CD4-positive, alpha-beta T cell treated with Interferon alpha-2 for 1 hour (primary cell): ENCODE results near the gene PRR29.
"Not testable (repeated sequence)": the region's sequence is repeated elsewhere in the genome, so short reads cannot be mapped to it uniquely, and the experiment has no call there.

Experiments
- DNase-seq, 2 donors: peaks; one replicate each; pipeline ENCODE4 v3.0.0-alpha.2; 2020 to 2022

The PRR29 gene

DNA sequence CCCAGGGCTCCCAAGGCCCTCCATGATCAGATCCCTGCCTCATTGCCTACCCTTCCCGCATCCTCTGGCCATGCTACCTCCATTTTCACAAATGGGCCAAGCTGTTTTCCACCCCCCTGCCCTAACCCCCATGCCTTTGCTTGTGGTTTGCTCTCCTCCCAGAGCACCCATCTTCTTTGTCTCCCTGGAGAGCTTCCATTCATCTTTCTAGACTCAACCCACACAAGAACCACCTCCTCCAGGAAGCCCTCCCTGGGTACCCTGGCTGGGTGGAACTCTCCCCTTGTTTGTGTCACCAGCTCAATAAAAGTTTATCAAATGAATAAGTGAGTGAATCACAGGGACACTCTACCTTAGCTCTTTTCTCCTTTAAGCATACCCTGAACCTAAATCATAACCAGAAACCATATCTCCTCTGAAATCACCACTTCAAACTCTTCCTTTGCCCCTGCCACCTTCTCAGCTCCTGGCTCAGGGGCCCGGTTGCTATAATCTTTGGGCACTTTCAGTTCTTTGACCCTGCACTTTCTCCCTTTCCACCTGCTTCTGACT is 22.5 kb upstream of the PRR29 start:
- DNase-seq = no peak

DNA sequence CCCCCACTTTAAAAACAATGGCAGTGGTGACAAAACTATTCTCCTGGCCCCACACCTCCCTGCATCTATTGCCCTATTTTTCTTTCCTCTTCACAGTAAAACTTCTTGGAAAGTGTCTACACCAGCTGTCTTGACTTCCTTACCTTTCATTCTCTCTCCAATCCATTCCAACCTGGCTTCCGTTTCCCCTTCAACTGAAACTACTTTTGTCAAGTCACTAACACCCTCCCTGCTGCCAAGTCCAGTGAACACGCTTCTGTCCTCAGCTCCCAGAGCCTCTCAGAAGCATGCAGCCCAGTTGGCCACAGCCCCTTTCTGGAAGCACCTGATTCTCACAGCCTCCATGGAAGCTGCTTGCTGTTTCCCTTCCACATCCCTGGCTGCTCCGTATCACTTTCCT is 21.4 kb upstream of the PRR29 start:
- no peak for DNase-seq

DNA sequence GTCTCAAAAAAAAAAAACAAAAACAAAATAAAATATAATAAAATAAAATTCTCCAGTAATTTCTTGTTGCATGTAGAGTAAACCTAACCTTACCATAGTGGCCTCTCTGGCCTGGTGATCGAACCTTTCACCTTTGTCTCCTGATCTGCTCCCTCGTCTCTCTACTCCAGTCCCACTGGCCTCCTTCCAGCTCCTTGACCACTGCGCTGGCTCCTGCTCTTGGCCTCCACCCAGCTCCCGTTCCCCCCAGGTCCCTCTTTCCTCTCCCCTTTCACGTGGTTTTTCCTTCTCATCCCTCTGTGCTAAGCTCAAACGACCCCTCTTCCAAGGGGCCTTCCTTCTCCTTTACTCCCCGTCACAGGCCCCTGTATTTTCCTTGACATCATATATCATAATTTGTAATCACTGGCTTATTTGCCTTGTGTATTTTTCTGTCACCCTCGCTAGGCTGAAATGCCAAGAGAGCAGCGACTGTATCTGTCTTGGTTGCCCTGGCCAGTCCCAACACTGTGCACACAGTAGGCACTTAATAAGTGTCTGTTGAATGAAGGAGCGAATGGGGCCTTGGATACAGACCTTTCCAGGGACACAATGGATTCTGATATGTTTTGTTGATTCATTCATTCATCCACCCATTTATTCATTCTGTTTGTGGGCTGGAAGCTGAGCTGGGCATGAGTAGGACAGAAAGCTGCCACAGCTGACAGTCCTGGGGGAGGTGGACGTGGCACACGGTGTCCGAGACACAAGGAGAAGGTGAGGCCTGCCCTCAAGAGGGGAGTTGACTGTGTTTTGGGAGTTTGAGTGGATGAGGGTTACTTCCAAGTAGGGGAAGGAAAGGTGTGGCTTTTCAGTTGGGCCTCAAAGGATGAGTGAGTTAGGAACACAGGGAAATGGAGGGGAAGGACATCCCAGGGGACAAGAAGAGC is 19.6 kb upstream of the PRR29 start:
- no peak for DNase-seq

DNA sequence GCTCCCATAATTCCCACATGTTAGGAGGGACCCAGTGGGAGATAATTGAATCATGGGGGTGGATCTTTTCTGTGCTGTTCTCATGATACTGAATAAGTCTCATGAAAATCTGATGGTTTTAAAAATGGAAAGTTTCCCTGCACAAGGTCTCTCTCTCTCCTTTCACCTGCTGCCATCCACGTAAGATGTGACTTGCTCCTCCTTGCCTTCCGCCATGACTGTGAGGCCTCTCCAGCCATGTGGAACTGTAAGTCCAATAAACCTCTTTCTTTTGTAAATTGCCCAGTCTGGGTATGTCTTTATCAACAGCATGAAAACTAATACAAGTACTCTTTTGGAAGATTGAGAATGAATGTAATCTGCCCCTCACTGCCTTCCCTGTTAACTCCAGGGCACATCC is 15.5 kb upstream of the PRR29 start:
- DNase-seq = not testable (repeated sequence)

DNA sequence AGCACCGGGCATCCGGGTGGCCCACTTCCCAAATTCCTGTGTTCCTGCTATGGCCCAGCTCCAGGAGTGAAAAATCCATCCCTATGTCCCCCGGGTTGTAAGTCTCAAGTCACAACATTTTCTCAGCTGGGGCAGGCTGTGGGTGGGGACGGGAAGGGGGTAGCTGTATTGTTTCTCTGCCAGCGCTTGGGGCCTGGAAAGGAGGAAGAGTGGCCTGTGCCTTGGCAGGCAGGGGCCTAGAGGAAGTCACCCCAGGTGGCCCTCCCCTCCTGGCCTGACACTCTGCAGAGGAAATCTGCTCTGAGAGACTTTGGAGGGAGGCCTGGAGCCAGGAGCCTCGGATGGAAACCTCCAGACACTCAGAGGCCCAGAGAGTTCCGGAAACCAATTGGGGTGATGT is 14.8 kb upstream of the PRR29 start:
- DNase-seq = no peak

DNA sequence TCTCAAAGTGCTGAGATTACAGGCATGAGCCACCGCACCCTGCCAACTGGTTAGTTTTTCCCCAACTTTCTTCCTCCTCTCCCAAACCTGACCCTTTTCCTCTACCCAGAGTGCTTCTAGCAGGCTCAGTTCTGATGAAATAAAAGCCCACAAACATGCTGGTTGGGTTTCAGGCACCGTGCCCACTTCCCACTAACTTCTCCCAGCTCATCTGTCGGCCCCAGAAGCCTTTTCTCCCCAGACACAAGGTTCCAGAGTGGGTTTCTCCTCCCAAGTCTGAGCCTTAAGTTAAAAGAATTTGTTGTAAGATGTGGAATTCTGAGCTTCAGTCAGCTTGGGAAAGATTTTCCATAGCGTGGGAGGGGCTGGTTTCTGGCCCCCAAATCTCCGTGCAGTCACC is 13.9 kb upstream of the PRR29 start:
- no peak for DNase-seq

DNA sequence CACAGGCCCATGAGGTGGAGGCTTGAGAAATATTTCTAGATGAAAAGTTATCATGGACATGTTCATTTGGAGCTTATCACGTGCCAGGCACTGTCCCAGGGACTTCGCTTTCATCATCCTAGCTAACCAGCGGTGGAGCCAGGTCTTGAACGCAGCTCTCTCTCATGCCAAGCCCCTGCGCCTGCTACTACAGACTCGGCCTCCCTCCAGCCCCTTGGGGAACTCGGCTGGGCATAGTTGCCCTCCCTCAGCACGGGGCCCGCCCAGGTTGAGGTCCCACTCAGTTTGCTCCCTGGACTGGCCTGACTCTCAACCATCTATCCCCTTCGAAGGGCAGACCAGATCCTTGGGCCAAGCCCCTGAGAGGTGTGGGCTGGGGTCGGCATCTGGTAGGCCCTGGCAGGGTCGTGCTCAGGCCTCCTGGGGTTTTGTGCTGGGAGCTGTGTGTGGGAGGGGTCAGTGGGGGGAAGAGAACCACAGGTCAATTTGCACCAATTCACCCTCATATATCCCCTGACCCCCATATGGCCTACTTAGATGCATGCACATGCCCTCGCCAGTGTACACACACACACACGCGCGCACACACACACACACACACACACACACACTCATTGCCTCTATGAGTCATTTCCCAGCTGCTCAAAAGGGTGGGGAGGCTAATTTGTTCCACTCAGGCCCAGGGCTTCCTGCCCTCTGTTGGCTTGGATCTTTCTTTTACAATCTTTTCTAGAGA is 13.3 kb upstream of the PRR29 start:
- peak; percentile 67 to 81 for DNase-seq

DNA sequence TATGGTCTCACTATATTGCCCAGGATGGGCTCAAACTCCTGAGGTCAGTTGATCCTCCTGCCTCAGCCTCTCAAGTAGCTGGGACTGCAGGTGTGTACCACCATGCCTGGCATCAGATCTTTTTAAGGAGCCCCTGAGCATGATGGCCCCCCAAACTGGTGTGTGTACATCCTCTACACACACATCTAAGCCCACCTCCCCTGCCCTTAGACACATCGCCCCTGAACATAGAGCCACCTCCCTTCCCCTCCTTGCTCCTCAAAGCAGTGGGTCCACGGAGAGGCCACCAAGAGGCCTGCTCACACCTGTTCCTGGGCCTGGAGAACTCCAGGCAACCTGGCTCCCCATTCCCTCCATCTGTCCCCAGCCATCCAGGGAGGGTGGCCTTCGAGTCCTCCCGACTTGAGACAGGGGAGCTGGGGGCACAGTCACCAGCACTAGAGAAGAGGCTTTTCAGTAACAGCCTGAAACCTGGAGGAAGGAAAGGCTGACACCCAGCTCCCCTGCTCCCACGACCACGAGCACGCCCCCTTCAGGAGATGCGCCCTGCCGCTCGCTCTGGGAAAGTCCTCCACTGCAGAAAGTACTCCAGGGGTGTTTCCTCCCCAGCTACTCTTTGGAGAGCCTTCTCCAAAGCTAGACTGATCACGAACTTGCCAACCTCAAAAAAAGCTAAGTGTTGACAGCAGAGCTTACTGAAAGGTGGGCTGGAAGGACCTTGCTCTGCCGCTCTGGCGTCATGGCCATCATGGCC is 12.6 kb upstream of the PRR29 start:
- no peak for DNase-seq

DNA sequence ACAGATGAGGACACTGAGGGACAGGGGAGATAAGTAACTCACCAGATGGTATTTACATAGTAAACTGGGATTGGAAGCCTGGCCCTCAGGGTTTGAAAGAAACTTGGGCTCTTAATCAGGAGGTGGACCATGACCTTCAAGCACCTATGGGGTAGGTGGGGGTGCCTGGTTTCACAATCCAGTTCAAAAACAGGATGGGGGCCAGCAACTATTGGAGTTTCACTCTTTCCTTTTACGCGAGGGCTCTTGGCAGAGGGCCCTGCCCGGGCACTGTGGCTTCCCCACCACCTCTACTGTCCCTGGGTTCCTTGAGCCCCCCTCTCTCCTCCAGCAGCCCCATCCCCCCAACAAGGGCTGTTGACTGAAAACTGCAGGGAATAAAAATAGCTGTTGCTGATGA is 11.3 kb upstream of the PRR29 start:
- DNase-seq = no peak

DNA sequence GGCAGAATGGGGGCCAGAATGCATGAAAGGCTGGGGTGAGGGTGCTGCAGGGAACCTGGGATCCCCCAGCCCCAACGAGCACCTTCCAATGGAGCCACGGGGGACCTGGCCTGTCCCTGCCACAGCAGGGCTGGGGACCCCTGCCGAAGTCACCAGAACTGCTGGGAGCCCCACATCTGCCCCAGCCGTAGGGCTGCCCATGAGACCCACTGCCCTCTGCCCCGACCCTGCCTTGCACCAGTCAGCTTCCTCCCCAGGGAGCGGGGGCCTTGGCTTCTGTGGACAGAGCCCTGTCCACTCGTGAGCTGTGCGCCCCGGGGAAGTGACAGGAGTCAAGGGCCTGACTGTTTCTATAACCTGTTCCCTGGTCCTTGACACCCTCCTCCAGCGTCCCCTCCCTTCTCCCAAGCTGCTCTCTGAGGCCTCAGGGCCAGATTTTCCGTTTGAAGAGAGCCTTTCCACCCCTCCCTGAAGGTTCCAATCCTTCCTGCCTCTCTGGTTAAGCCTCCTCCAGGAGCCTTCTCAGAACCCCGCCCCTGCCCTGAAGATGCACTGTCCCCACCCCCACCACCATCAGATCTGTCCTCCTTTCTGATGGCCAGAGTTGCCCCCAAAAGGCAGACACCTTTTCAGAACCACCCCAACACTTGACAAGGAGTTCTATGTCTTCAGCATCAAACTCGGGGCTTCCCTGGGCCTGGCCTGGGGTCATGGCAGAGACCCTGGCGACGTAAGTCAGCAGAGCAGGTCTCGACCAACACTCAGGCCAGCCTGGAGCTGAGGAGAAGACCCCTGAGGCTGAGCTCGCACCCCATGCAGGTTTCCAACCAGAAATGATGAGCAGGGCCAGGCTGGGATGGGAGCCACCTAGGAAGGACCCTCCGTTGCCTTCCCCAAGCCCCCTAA is 10.7 kb upstream of the PRR29 start:
- no peak for DNase-seq

DNA sequence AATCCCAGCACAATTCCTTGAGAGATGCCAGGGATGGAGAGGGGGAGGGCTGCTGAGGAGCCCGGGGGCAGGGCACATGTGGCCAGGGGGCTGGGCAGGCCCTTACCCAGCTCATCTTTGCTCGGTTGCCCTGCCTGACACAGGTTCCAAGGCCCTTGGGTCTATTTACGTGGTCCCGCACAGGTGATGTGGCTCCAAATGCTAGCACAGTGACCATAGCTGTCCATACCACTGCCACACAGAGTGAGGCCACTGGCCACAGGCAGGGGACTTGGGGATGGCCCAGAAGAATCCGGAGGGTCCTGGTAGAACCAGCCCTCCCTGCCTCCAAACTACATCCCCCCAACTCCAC is 10.0 kb upstream of the PRR29 start:
- DNase-seq = no peak

DNA sequence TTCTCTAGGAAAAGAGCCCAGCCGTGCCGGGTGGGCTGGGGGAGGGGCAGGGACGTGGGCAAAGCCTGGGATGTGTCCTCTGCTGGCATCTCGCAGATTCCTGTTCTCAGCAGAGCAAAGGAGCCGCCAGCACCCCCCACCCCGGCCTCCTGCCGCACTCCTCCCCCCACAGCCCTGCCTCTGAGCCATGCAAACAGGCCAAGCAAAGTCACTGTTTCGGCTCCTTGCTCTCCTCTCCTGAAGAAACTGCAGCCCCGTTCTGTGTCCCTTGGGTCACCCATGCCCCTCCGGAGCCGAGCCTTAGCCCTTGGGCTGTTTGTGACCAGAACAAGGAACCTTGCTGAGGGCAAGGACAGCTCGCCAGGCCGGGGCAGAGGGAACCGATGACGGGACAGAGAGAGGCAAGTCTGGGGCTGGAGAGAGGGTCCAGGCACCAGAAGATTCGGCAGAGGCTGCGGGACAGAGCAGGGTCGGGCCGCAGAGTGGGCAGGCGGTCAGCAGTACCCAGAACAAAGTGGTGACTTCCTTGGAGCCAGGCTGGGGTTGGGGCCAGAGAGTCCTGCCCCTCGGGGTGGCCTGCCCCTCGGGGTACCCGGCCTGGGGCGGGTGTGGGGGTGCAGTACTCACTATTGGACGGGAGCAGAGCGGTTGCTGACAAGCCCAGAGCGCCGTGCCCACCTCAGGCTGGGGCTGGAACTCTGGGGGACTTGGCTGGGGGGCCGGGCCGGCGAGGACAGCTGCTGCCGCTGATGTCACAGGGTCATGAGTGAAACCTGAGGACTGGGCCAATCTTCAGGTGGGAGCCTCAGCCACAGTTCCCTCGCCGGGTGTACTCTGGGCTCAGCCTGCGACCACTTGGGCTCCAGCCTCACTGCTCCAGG is 9.2 kb upstream of the PRR29 start:
- no peak for DNase-seq

DNA sequence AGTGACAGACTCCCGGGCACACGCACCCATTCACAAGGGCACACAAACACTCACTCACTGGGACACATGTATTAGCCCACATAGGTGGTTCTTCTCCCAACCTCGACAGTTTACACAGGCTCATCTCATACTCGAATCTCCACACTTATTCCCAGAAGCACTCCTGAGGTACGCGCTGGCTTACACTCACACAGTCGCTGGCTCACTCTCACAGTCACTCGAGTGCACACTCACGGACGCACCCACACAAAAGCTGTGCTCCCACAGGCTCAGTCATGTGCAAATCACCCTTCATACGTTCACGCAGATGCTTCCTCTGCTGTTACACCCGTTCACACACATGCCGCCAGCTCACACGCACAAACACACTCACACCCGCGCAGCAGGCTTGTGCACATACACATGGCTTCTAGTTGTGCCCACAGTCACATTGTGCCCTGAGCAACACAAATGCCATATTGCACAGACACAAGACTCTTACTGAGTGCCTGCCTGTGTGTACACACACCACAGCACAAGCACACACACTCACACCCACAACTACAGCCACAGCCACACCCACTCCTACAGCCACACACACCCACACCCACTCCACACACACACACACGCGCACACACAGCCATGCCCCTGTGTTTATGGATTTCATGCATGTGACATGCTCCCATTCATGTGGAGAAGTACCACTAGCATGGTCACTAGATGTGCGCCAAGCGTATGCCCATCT is 8.4 kb upstream of the PRR29 start:
- DNase-seq = no peak

DNA sequence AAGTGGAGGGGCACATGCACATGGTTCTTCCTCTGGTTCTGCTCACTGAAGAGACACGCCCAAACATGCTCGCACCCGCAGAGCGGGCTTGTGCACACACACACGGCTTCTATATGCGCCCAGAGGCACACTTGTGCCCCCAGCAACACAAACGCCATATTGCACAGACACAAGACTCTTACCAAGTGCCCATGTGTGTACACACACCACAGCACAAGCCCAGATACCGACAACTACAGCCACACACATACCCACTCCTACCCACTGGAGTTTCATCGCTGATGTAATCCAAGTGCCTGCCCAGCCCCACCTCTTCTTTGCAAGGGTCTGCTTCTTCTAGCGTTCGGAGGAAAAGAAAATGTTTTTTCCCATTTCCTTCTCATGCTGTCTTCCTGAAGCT is 6.5 kb upstream of the PRR29 start:
- DNase-seq = no peak

DNA sequence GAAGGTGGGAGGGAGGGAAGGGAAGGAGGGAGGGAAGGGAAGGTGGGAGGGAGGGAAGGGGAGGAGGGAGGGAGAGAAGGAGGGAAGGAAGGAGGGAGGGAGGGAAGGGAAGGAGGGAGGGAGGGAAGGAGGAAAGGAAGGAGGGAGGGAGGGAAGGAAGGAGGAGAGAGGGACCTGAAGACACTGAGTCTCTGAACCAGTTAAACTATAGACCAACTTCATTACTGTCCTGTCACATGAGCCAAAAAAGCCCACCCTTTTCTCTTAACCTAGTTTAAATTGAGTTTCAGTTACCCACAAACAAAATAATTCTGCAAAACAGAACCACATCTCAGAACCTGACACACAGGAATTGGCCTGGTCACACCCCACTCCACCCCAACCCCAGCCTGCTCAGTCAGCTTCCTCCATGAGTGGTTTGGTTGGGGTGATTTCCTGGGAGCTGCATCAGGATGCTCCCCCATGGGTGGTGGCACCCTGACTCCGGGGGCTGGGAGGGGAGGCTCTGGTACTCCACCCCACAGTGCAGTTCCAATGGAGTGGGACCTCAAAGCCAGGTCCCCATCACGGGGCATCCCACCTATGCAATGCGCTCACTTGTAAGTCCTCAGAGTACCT is 4.7 kb upstream of the PRR29 start:
- DNase-seq = peak; percentile 37 to 71

DNA sequence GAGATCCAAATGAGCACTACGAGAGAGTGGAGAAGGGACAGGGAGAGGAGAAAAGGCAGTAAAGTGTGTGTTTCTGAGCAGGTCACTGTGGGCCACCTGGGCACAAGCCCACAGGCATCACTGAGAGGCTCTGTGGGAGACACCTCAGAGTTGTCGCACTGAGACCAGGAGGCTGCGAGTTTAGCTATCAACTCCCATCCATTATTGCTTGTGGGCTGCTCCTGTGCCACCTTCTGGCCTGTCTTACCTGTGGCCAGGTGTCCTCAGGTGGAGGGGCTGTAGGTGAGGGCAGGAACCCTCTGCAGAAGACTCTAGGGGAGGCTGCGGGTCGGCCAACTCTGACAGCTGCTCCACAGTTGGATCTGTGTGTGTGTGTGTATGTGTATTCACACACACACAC is 2.5 kb upstream of the PRR29 start:
- DNase-seq = no peak

DNA sequence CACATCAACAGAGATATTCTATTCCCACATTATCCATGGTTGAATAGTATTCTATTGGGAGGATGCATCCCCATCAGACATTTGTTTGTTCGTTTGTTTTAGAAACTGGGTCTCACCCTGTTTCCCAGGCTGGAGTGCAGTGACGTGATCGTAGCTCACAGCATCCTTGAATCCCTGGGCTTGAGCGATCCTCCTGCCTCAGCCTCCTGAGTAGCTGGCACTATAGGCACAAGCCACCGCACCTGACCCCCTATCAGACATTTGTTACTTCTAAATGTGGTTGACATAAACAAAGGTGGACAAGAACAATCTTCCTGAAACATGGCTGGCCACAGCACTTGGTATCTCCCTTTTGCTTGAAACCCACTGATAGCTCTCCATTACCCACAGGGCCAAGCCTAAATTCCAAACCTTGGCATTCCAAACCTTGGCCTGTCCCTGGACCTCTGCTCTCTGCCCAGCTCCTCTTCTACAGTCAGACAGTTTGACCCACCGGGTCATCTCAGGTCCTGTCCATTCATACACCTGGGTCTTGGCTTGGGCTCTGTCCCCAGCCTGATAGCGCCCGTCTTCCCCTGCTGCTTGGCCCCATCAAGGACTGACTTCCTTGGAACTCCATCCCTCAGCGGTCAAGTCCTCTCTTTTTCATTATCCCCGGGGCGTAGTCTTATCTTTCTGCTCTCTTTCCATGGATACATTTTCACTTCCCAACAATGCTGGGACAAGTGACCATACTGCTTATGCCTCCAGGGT is 1.5 kb upstream of the PRR29 start:
- no peak for DNase-seq

DNA sequence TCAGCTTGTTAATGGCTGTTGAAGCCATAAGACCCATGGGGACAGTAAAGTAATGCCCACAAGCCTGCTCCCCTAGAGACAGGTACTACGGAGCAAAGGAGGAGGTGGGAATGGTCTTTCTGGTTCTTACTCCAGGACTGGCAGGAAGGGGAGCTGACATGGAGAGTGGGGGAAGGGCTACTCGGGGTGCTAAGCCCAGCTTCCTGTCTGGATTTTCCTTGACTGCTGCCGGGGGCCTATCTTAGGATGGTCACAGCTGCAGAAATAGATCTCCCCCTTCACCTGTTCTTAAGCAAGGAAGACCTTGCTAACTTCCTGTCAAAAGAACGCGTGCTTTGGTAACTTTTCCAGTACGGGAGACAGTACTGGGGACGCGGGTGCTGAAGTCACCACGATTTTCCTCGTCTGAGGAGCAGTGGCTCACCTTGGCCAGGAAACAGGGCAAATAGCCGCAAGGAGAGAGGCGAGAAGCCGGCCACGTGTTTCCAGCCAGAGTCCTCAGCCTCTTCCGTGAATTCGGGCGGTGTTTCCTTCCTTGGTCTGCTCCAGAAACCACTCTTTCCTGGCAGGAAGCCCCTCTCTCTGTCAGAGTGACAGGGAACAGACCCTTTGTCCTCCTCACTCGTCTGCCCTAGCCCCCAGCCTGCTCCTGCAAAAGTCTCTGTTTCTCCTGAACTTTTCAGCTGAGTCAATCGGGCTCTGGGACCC is 656 bp upstream of the PRR29 start:
- DNase-seq = no peak
